OCI-LY1 (cell line): ENCODE data around the gene GNA12.

Experiments
- EZH2 ChIP-seq: fragments of 200-600 bp; sonication (generic), shearing (Covaris generic); IDR thresholded peaks from 2 replicates; pipeline ENCODE4 v1.8.0; 2017; ENCODE audit warnings: borderline replicate concordance, mixed run types, mild to moderate bottlenecking, antibody characterized with exemption, low read length, moderate library complexity, mixed read lengths
- TF ChIP-seq, protein P1 (sequence below): fragments of 200-600 bp; sonication (generic), shearing (Covaris generic); IDR thresholded peaks from 2 replicates; pipeline ENCODE4 v1.5.1; 2017; ENCODE audit warnings: mild to moderate bottlenecking, antibody characterized with exemption, low read length, moderate library complexity, mixed read lengths

DNA sequence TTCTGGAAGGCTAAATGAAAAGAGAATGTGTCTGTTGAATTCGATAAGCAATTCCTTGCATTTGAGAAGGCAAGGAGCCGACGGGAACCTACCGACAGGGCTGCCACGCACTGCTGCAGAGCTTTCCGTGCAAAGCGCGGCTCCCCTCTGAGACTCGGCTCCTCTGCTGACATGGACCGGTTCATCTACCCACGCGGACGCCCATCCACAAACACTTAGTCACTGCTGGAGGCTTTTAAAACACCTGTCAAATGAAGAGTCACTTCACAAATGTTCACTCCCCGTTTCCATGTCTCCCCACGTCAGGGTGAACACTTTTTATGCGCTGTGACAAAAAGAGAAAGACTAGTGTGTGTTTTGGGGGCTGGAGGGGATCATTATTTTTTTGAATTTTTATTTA lies 124.1 kb downstream of the GNA12 start:
- TF ChIP-seq, protein P1, sequence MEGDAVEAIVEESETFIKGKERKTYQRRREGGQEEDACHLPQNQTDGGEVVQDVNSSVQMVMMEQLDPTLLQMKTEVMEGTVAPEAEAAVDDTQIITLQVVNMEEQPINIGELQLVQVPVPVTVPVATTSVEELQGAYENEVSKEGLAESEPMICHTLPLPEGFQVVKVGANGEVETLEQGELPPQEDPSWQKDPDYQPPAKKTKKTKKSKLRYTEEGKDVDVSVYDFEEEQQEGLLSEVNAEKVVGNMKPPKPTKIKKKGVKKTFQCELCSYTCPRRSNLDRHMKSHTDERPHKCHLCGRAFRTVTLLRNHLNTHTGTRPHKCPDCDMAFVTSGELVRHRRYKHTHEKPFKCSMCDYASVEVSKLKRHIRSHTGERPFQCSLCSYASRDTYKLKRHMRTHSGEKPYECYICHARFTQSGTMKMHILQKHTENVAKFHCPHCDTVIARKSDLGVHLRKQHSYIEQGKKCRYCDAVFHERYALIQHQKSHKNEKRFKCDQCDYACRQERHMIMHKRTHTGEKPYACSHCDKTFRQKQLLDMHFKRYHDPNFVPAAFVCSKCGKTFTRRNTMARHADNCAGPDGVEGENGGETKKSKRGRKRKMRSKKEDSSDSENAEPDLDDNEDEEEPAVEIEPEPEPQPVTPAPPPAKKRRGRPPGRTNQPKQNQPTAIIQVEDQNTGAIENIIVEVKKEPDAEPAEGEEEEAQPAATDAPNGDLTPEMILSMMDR, result no peak
- TF ChIP-seq EZH2, result no peak
